Coronary artery (tissue), 2 donors: ENCODE results near the gene ZGRF1.

ENCODE experiments used
- DNase-seq: peaks from one replicate; pipeline ENCODE4 v3.0.0-alpha.2; 2017; ENCODE audit warnings: low spot score
- H3K27ac ChIP-seq, 2 donors: fragments of 200-600 bp; sonication (generic); one replicate each; pipeline ENCODE4 v1.5.1; 2016 to 2019
- H3K4me3 ChIP-seq: fragments of 200-600 bp; sonication (generic); 2 replicates; pipeline ENCODE4 v1.5.1; 2016; ENCODE audit warnings: mild to moderate bottlenecking, moderate library complexity
- TF ChIP-seq, protein P1 (sequence below): fragments of 200-600 bp; sonication (generic); IDR thresholded peaks from one replicate; pipeline ENCODE4 v1.5.1; 2019; ENCODE audit warnings: antibody characterized with exemption

The ZGRF1 gene

DNA sequence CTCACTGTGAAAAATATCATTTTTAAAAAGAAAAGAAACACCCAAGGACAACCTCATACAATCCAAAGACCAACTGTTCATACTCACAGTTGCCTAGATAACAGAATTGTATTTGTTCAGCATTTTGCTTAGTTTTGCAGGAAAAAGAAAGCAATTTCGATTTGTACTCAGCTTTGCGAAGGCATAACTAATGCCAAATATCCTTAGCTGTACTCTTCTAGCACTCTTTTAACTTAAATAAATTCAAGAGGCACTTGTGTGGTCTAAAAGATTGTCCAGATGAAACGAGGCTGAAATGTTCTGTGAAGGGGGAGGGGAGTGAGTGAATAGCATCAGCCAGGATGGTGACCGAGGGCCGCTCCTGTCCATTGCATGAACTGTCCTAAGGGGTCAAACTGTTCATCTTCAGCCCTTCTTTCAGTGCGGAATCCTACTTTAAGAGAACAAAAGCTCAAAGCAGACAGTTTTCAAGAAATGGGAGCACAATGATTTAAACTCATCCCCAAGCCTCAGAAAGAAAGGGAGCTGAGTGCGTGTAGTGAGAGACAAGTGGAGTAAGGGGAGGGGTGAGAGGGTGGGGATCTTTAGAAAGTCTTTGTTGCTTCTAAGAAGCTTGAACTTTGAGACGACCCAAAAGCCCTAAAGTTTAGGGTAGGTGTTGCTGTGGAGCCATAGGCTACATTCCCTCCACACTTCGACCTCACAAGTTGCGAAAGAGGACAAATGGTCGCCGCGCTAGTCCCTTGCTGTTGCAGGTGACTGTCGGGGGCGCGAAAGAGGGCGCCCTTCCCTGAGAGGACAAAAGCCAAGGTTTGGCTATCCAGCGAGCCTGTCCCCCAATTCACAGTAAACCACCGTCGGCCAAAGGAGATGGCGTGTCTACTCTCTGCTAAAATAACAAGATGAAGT is 116.8 kb downstream of the ZGRF1 start:
- no peak overlapping the region for H3K4me3 ChIP-seq
- no peak overlapping the region for H3K27ac ChIP-seq
- no peak for DNase-seq
- TF ChIP-seq, protein P1, sequence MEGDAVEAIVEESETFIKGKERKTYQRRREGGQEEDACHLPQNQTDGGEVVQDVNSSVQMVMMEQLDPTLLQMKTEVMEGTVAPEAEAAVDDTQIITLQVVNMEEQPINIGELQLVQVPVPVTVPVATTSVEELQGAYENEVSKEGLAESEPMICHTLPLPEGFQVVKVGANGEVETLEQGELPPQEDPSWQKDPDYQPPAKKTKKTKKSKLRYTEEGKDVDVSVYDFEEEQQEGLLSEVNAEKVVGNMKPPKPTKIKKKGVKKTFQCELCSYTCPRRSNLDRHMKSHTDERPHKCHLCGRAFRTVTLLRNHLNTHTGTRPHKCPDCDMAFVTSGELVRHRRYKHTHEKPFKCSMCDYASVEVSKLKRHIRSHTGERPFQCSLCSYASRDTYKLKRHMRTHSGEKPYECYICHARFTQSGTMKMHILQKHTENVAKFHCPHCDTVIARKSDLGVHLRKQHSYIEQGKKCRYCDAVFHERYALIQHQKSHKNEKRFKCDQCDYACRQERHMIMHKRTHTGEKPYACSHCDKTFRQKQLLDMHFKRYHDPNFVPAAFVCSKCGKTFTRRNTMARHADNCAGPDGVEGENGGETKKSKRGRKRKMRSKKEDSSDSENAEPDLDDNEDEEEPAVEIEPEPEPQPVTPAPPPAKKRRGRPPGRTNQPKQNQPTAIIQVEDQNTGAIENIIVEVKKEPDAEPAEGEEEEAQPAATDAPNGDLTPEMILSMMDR = no peak

GRCh38 chr4:112518675-112519074 is 118.0 kb downstream of the ZGRF1 start:
- DNase-seq = no peak
- H3K27ac ChIP-seq = no peak overlapping the region
- TF ChIP-seq, protein P1 = no peak
- no peak overlapping the region for H3K4me3 ChIP-seq

- Histone ChIP-seq H3K4me3 (no peak overlapping the region), H3K27ac (no peak overlapping the region)
- TF ChIP-seq, protein P1 = no peak
- no peak for DNase-seq
These were observed 118.8 kb downstream of the ZGRF1 start for GRCh38 chr4:112517911-112518310.

- TF ChIP-seq, protein P1 = no peak
- no peak for DNase-seq
- peak overlapping the region; percentile 79 for H3K4me3 ChIP-seq
- H3K27ac ChIP-seq = no peak overlapping the region
These were observed 119.6 kb downstream of the ZGRF1 start for GRCh38 chr4:112517067-112517634.

DNA sequence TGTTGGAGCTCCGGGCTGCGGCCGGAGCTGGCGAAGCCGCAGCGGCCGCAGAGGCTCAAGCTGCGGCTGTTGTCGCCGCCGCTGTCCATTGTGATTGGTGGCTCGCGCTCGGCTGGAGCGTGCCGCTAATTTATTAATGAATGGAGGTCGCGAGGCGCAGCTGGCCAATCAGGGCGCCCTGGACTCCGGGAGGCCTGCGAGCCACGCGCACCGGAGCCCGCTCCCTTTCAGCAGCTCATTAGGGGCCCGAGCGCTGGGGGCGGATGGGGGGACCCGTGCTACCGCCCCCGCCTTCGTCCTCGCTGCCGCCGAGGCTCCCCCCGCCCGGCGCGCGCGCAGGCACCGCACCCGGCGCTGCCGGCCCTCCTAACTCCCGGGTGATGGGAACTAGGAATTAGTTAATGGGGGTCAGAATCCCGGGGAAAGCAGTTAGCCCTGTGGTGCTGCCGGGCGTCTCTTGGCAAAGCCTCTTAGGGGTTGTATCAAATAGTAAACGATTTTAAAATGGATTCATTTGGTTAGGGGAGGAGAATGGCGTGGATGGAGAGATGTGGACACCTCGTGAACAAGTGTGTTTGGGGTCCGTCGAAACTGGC is 120.1 kb downstream of the ZGRF1 start:
- H3K4me3 ChIP-seq = peak overlapping the region; percentile 79
- no peak overlapping the region for H3K27ac ChIP-seq
- DNase-seq = no peak
- TF ChIP-seq, protein P1 = no peak

DNA sequence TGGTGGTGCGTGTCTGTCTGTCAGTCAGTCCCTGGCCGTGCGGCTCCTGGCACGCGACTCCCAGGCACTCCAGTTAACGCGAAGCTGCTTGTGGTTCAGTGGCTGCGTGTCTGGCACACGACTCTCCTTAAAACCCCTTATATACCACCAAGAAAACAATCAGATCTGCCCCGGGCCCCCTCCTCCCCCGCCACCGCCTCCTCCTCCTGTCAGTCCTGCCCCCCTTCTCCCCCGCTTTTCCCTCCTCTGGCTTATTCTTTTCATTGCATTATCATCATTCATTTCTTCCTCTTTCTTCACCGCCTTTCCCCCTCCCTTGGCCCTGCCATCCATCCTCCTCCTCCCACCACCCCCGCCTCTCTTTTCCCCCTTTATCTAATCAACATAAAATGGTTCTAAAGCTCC is 120.6 kb downstream of the ZGRF1 start, which contains the start of gene NEUROG2:
Gene NEUROG2, minus strand, starts transcription at position 115 of the 405 bp plus-strand sequence. CDS start 705 bp downstream, outside the sequence.
- Histone ChIP-seq H3K4me3 (peak within 1 kb of the TSS; percentile 79), H3K27ac (no peak within 1 kb of the TSS)
- no peak for DNase-seq
- TF ChIP-seq, protein P1 = no peak
